SKM-1 treated with dmso at 0.1 percent for 144 hours (cell line): Measurements from ENCODE around the gene TNFSF13B.

Experiments
- DNase-seq: peaks from one replicate; lab custom pipeline; 2025; ENCODE audit not compliant: unreplicated experiment; lab: John Stamatoyannopoulos, UW

The TNFSF13B gene

GRCh38 chr13:108342369-108343289, 73.1 kb downstream of the TNFSF13B start:
- peak; percentile 26 for DNase-seq

GRCh38 chr13:108345016-108345415, 75.5 kb downstream of the TNFSF13B start:
- DNase-seq: no peak

- no peak for DNase-seq
Measured at GRCh38 chr13:108346376-108346775, 76.9 kb downstream of the TNFSF13B start.

- no peak for DNase-seq
Measured at GRCh38 chr13:108349269-108349668, 79.8 kb downstream of the TNFSF13B start.

- DNase-seq: no peak
Measured at GRCh38 chr13:108350579-108350978, 81.1 kb downstream of the TNFSF13B start.

GRCh38 chr13:108352599-108352998, 83.1 kb downstream of the TNFSF13B start:
- DNase-seq: peak; percentile 64

GRCh38 chr13:108357228-108357627, 87.7 kb downstream of the TNFSF13B start:
- DNase-seq: no peak
